ENCODE measurements around the gene PRAMEF25.
"Not testable (repeated sequence)": the region's sequence is repeated elsewhere in the genome, so short reads cannot be mapped to it uniquely, and the experiment has no call there.

DNA sequence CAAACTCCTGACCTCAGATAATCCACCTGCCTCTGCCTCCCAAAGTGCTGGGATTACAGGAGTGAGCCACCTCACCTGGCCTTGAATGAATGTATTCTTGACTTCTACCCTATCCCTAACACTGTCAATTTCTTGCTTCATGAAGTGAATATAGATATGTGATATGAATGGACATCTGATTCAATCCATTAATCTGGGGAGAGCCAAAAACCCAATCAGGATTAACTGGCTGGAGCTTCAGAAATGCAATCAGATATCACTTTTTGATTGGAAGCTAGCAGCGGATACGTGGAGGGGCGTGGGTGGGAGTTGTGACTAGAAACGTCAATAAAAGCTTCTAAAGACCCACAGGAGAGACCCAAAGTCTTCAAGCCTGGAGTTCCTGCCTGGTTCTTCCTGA lies at the start of gene PRAMEF25:
- TF ChIP-seq POLR2A (IDR thresholded peaks at IDR 0.05; ENCODE audit: low read length); GATA1 (IDR thresholded peaks at IDR 0.05; ENCODE audit: low read depth, low read length): not testable (repeated sequence)
